Trophoblast cell (in vitro differentiated cells and primary cell): Measurements from ENCODE around the gene PTPRO.

Experiments used
- DNase-seq, 2 donors: peaks; one replicate each; pipeline ENCODE4 v3.0.0-alpha.2; 2016
- H2AFZ ChIP-seq: 2 replicates; pipeline ENCODE4 v1.6.1; 2013; ENCODE audit warnings: low read length, moderate library complexity, mild to moderate bottlenecking; ENCODE audit not compliant: insufficient read depth, poor library complexity
- H2AK5ac ChIP-seq: 2 replicates; pipeline ENCODE4 v1.6.1; 2013; ENCODE audit warnings: mild to moderate bottlenecking, low read length
- H2BK120ac ChIP-seq: 2 replicates; pipeline ENCODE4 v1.6.1; 2013; ENCODE audit warnings: low read length, mild to moderate bottlenecking, moderate library complexity; ENCODE audit not compliant: insufficient read depth, poor library complexity
- H2BK12ac ChIP-seq: 2 replicates; pipeline ENCODE4 v1.6.1; 2013; ENCODE audit warnings: mild to moderate bottlenecking, low read length, moderate library complexity
- H2BK5ac ChIP-seq: 2 replicates; pipeline ENCODE4 v1.6.1; 2013; ENCODE audit warnings: low read length, low read depth, moderate library complexity, mild to moderate bottlenecking; ENCODE audit not compliant: poor library complexity
- H3K14ac ChIP-seq: 2 replicates; pipeline ENCODE4 v1.6.1; 2013; ENCODE audit warnings: mild to moderate bottlenecking, low read length
- H3K18ac ChIP-seq: 2 replicates; pipeline ENCODE4 v1.6.1; 2013; ENCODE audit warnings: mild to moderate bottlenecking, low read length
- H3K23ac ChIP-seq: 2 replicates; pipeline ENCODE4 v1.6.1; 2013; ENCODE audit warnings: low read length
- H3K27ac ChIP-seq: 2 replicates; pipeline ENCODE4 v1.5.1; 2013; ENCODE audit warnings: low read depth, mild to moderate bottlenecking, inconsistent platforms, low read length, moderate library complexity
- H3K27me3 ChIP-seq: 2 replicates; pipeline ENCODE4 v1.6.1; 2013; ENCODE audit warnings: inconsistent platforms, mild to moderate bottlenecking, low read length, moderate library complexity; ENCODE audit not compliant: insufficient read depth
- H3K36me3 ChIP-seq, 2 experiments: 1 replicate in 1 of 2; 2 replicates in 1 of 2; pipeline ENCODE4 v1.6.1; 2013; ENCODE audit warnings: low read length in 2 of 2, mild to moderate bottlenecking in 2 of 2, moderate library complexity in 1 of 2; ENCODE audit not compliant: insufficient read depth in 2 of 2, control insufficient read depth in 1 of 2
- H3K4ac ChIP-seq: 2 replicates; pipeline ENCODE4 v1.6.1; 2013; ENCODE audit warnings: low read depth, mild to moderate bottlenecking, low read length, moderate library complexity
- H3K4me1 ChIP-seq, 2 experiments: 1 replicate in 1 of 2; 2 replicates in 1 of 2; pipeline ENCODE4 v1.6.1; 2013; ENCODE audit warnings: low read length in 2 of 2, mild to moderate bottlenecking in 2 of 2, moderate library complexity in 1 of 2; ENCODE audit not compliant: insufficient read depth in 2 of 2, control insufficient read depth in 1 of 2
- H3K4me2 ChIP-seq: 2 replicates; pipeline ENCODE4 v1.6.1; 2013; ENCODE audit warnings: inconsistent platforms, mild to moderate bottlenecking, low read length, moderate library complexity
- H3K4me3 ChIP-seq: 2 replicates; pipeline ENCODE4 v1.5.1; 2013; ENCODE audit warnings: mild to moderate bottlenecking, low read depth, low read length, inconsistent platforms
- H3K79me1 ChIP-seq: one replicate; pipeline ENCODE4 v1.6.1; 2013; ENCODE audit warnings: low read length
- H3K79me2 ChIP-seq: 2 replicates; pipeline ENCODE4 v1.6.1; 2013; ENCODE audit warnings: low read length, mild to moderate bottlenecking; ENCODE audit not compliant: control insufficient read depth, insufficient read depth, poor library complexity
- H3K9ac ChIP-seq: 2 replicates; pipeline ENCODE4 v1.6.1; 2013; ENCODE audit warnings: mild to moderate bottlenecking, low read length
- H3K9me3 ChIP-seq: 2 replicates; pipeline ENCODE4 v1.6.1; 2013; ENCODE audit warnings: low read depth, mild to moderate bottlenecking, control low read depth, inconsistent platforms, low read length; ENCODE audit not compliant: insufficient read depth
- H4K12ac ChIP-seq: 2 replicates; pipeline ENCODE4 v1.6.1; 2013; ENCODE audit warnings: low read depth, mild to moderate bottlenecking, low read length, moderate library complexity
- H4K8ac ChIP-seq: 2 replicates; pipeline ENCODE4 v1.6.1; 2013; ENCODE audit warnings: low read depth, mild to moderate bottlenecking, low read length, moderate library complexity
- H4K91ac ChIP-seq: one replicate; pipeline ENCODE4 v1.6.1; 2013; ENCODE audit warnings: low read depth, mild to moderate bottlenecking, low read length, moderate library complexity
- WGBS: extraction: QIAGEN DNeasy Blood & Tissue Kit; methylation state at CpG from one replicate; pipeline ENCODE4 v1.1.7; 2013; ENCODE audit warnings: missing lambda C conversion rate; ENCODE audit not compliant: insufficient read length, insufficient coverage; ENCODE audit errors: extremely low coverage; 5-methylcytosine and 5-hydroxymethylcytosine counted together

Gene PTPRO

GRCh38 chr12:15545334-15545733 lies 223.0 kb downstream of the PTPRO start:
- Histone ChIP-seq H2BK120ac (no peak overlapping the region), H3K4me3 (no peak overlapping the region), H3K9me3 (no peaks in the 10 kb centered on the region), H3K79me2 (no peaks in the 10 kb centered on the region), H3K23ac (peak overlapping the region; percentile 91), H3K9ac (no peak overlapping the region), H3K27me3 (no peaks in the 10 kb centered on the region), H2AK5ac (no peak overlapping the region), H3K4ac (no peak overlapping the region), H2BK12ac (no peak overlapping the region), H3K4me2 (no peak overlapping the region), H3K27ac (no peak overlapping the region), H3K18ac (no peak overlapping the region), H4K12ac (no peak overlapping the region), H3K4me1 (no peaks in the 10 kb centered on the region), H4K8ac (no peak overlapping the region), H3K79me1 (no peaks in the 10 kb centered on the region), H2BK5ac (no peak overlapping the region), H2AFZ (no peak overlapping the region), H3K36me3 (no peaks in the 10 kb centered on the region), H3K14ac (no peak overlapping the region), H4K91ac (no peak overlapping the region)
- WGBS, result no CpG with 5 or more reads among the region's 1 CpG
- DNase-seq, result no peak

DNA sequence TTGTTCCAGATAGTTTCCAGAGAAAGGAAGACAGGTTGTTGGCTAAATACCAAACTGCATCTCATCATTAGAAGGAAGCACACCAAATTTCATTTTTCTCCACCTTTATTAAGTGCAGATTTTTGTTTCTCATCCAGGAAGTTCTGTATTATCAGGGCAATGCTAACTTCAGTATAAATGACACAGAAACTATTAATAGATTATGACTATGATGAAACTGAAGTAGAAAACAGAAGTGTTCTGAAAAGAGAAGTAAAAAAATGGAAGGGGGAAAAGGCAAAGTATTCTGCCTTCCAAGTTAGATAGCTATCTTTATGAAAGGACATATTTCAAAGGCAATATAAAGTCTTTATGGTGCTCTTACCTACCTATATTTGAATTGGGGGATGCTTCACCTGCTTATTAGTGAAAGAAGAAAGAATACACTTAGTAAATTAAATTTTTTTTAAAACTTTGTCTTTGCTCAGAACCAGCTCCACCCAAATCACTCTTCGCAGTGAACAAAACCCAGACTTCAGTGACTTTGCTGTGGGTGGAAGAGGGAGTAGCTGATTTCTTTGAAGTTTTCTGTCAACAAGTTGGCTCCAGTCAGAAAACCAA lies 223.9 kb downstream of the PTPRO start:
- Histone ChIP-seq H3K23ac (no peak overlapping the region), H3K14ac (no peak overlapping the region), H2BK5ac (no peak overlapping the region), H2AFZ (no peak overlapping the region), H2BK120ac (no peak overlapping the region), H3K27ac (no peak overlapping the region), H4K12ac (no peak overlapping the region), H3K36me3 (no peaks in the 10 kb centered on the region), H3K27me3 (no peaks in the 10 kb centered on the region), H4K91ac (no peak overlapping the region), H2AK5ac (no peak overlapping the region), H3K9ac (no peak overlapping the region), H3K9me3 (no peaks in the 10 kb centered on the region), H3K4me1 (no peaks in the 10 kb centered on the region), H3K4ac (no peak overlapping the region), H3K4me2 (no peak overlapping the region), H2BK12ac (no peak overlapping the region), H3K79me2 (no peaks in the 10 kb centered on the region), H3K18ac (no peak overlapping the region), H3K4me3 (no peak overlapping the region), H3K79me1 (no peaks in the 10 kb centered on the region), H4K8ac (no peak overlapping the region)
- no CpG with 5 or more reads among the region's 1 CpG for WGBS
- DNase-seq, result no peak

DNA sequence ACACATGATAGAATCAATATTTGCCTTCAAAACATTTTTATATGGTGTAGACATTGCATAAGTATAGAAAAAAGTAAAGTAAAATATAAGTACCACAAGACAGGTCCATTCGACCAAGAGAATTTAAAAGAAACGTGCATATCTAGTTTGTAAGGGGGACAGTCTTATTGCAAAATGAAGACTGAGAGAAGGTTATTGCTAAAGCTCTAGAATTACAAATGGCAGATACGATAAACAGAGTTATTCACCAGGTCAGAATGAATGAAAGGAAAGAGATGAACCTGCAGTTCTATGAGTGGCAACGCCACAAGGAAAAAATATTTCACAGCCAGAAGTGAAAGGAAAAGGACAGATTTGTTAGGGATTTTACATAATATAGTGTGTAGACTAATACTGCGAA lies 224.8 kb downstream of the PTPRO start:
- no peak overlapping the region for H3K4ac ChIP-seq
- no peaks in the 10 kb centered on the region for H3K4me1 ChIP-seq
- H3K23ac ChIP-seq, result no peak overlapping the region
- H2AFZ ChIP-seq, result no peak overlapping the region
- H2AK5ac ChIP-seq, result no peak overlapping the region
- H3K9ac ChIP-seq, result no peak overlapping the region
- no peak overlapping the region for H4K12ac ChIP-seq
- H3K79me2 ChIP-seq, result no peaks in the 10 kb centered on the region
- H3K27ac ChIP-seq, result no peak overlapping the region
- H3K14ac ChIP-seq, result no peak overlapping the region
- H2BK120ac ChIP-seq, result no peak overlapping the region
- no peaks in the 10 kb centered on the region for H3K79me1 ChIP-seq
- H3K4me2 ChIP-seq, result no peak overlapping the region
- no CpG with 5 or more reads among the region's 5 CpGs for WGBS
- H4K8ac ChIP-seq, result no peak overlapping the region
- H2BK12ac ChIP-seq, result no peak overlapping the region
- DNase-seq, result no peak
- H2BK5ac ChIP-seq, result no peak overlapping the region
- no peak overlapping the region for H4K91ac ChIP-seq
- no peaks in the 10 kb centered on the region for H3K36me3 ChIP-seq
- H3K4me3 ChIP-seq, result no peak overlapping the region
- no peaks in the 10 kb centered on the region for H3K9me3 ChIP-seq
- no peaks in the 10 kb centered on the region for H3K27me3 ChIP-seq
- no peak overlapping the region for H3K18ac ChIP-seq

GRCh38 chr12:15547691-15548090 lies 225.4 kb downstream of the PTPRO start:
- no CpG with 5 or more reads among the region's 1 CpG for WGBS

More at GRCh38 chr12:15547691-15548090, 225.4 kb downstream of the PTPRO start:
- no peaks in the 10 kb centered on the region for H3K79me1 ChIP-seq
- H3K27ac ChIP-seq, result no peak overlapping the region
- H4K12ac ChIP-seq, result no peak overlapping the region
- H3K4me2 ChIP-seq, result no peak overlapping the region
- H3K14ac ChIP-seq, result no peak overlapping the region
- no peak overlapping the region for H4K91ac ChIP-seq
- H3K27me3 ChIP-seq, result no peaks in the 10 kb centered on the region
- H3K79me2 ChIP-seq, result no peaks in the 10 kb centered on the region
- no peak overlapping the region for H3K4ac ChIP-seq
- no peaks in the 10 kb centered on the region for H3K4me1 ChIP-seq
- H3K9ac ChIP-seq, result no peak overlapping the region
- no peak overlapping the region for H4K8ac ChIP-seq
- H2BK120ac ChIP-seq, result no peak overlapping the region
- no peak overlapping the region for H2BK12ac ChIP-seq
- H3K18ac ChIP-seq, result no peak overlapping the region
- no peak for DNase-seq
- H3K4me3 ChIP-seq, result no peak overlapping the region
- H2AK5ac ChIP-seq, result no peak overlapping the region
- H3K36me3 ChIP-seq, result no peaks in the 10 kb centered on the region
- no peak overlapping the region for H2BK5ac ChIP-seq
- H2AFZ ChIP-seq, result no peak overlapping the region
- no peak overlapping the region for H3K23ac ChIP-seq
- no peaks in the 10 kb centered on the region for H3K9me3 ChIP-seq
